Ishikawa (cell line): ENCODE data around the gene MACROD2.

Experiments
- EP300 ChIP-seq: IDR thresholded peaks from 2 replicates; pipeline ENCODE4 v1.6.1; 2012; ENCODE audit warnings: borderline replicate concordance
- FOXM1 ChIP-seq: IDR thresholded peaks from 2 replicates; pipeline ENCODE4 v1.6.1; 2012; ENCODE audit warnings: low read depth, borderline replicate concordance
- TEAD4 ChIP-seq: IDR thresholded peaks from 2 replicates; pipeline ENCODE4 v1.6.1; 2012
- USF1 ChIP-seq: IDR thresholded peaks from 2 replicates; pipeline ENCODE4 v1.6.1; 2012

DNA sequence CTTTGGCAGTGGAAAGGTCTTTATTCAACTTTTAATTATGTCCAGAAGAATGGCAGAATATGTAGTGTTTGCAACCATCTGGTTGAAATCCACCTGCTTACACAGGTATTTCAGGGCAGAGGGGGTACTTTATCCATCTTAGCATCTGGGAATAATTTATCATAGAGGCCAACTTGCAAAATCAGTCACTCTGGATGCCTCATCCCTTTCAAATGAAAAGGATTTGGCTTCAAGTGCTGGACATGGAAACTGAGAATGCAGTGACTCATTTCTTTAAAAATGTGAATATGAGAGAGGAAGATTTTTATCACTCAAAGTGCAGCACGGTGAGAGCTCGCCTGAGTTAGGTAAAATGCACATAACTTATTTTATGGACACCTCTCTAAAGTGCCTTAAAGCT is 1819.6 kb downstream of the MACROD2 start:
- TF ChIP-seq EP300 (no peak), FOXM1 (no peak), TEAD4 (no peak), USF1 (no peak)
